ENCODE data around the gene PDE4D.

PDE4D gene

DNA sequence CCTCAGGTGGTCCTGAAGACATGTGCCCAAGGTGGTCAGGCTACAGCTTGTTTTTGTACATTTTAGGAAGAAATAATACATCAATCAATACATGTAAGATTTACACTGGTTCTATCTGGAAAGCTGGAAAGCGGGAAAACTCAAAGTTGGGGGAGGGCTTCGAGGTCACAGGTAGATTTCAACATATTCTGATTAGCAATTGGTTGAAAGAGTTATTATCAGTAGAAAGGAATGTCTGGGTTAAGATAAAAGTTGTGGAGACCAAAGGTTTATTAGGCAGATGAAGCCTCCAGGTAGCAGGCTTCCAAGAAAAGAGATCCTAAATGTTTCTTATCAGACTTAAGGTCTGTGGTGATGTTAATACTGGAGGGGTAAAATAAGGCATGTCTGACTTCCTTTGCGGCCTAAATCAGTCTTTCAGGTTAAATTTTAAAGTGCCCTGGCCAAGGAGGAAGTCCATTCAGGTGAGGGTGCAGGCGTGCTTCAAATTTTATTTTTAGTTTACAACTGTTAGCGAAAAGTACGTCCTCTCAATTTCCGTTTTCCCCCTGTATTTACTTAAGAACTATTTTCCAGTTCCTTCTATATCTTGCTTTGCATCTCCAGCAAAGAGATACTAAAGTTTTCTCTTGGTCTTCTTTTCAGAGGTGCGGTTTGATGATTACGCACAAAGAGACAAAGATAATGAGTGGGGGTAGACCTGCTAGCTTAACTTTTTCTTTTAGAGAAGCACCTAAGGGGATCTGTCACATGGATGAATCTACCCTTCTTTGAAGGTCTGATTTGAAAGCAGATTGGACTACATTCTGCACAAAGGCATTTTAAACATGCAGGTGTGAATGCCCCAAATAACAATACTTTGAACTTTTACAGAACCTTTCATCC lies 732.1 kb downstream of the PDE4D start:
- no peak for TF ChIP-seq CTCF (IDR thresholded peaks at IDR 0.05; ENCODE audit: insufficient read depth, low read length, poor library complexity, severe bottlenecking)
- no peaks in the 10 kb centered on the region for H3K36me3 ChIP-seq (ENCODE audit: control insufficient read depth, insufficient read depth, low read length)
- H3K4me3 ChIP-seq (replicated peaks; ENCODE audit: low read depth, low read length): no peak overlapping the region
- no peak for DNase-seq (ENCODE audit: extremely low read depth, insufficient read length)
- no peaks in the 10 kb centered on the region for H3K27me3 ChIP-seq (replicated peaks; ENCODE audit: control insufficient read depth, insufficient read depth, low read length)

GRCh38 chr5:59158637-59159391 lies 734.7 kb downstream of the PDE4D start:
- no peak for DNase-seq (ENCODE audit: extremely low read depth, insufficient read length)
- no peak for TF ChIP-seq CTCF (IDR thresholded peaks at IDR 0.05; ENCODE audit: insufficient read depth, low read length, poor library complexity, severe bottlenecking)
- no peaks in the 10 kb centered on the region for H3K36me3 ChIP-seq (ENCODE audit: control insufficient read depth, insufficient read depth, low read length)
- no peaks in the 10 kb centered on the region for H3K27me3 ChIP-seq (replicated peaks; ENCODE audit: control insufficient read depth, insufficient read depth, low read length)
- H3K4me3 ChIP-seq (replicated peaks; ENCODE audit: low read depth, low read length): no peak overlapping the region

DNA sequence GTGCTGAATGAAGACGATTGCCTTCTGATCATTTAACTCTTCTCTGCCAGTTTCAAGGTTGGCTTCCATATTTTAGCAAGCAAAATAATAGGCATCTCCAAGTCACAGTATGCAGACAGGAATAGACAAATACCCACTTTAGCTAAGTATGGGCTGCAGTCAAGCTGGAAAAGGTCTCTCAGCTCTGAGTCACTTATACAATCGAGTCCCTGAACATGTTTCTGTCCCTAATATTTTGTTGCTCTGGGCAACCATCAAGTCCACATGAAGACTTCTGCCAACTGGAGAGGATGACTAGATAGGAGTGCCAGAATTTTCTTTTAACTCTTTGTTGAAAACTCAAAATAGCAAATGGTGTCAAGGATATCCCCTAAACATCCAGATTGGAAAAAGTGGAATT lies 735.4 kb downstream of the PDE4D start:
- Histone ChIP-seq H3K36me3 (ENCODE audit: control insufficient read depth, insufficient read depth, low read length) (no peaks in the 10 kb centered on the region), H3K27me3 (replicated peaks; ENCODE audit: control insufficient read depth, insufficient read depth, low read length) (no peaks in the 10 kb centered on the region), H3K4me3 (replicated peaks; ENCODE audit: low read depth, low read length) (no peak overlapping the region)
- no peak for DNase-seq (ENCODE audit: extremely low read depth, insufficient read length)
- TF ChIP-seq CTCF (IDR thresholded peaks at IDR 0.05; ENCODE audit: insufficient read depth, low read length, poor library complexity, severe bottlenecking): no peak

- no peaks in the 10 kb centered on the region for H3K27me3 ChIP-seq (replicated peaks; ENCODE audit: control insufficient read depth, insufficient read depth, low read length)
- H3K4me3 ChIP-seq (replicated peaks; ENCODE audit: low read depth, low read length): no peak overlapping the region
- H3K36me3 ChIP-seq (ENCODE audit: control insufficient read depth, insufficient read depth, low read length): no peaks in the 10 kb centered on the region
- no peak for TF ChIP-seq CTCF (IDR thresholded peaks at IDR 0.05; ENCODE audit: insufficient read depth, low read length, poor library complexity, severe bottlenecking)
- DNase-seq (ENCODE audit: extremely low read depth, insufficient read length): no peak
These were observed 736.5 kb downstream of the PDE4D start for GRCh38 chr5:59157068-59157467.

GRCh38 chr5:59152701-59153245 lies 740.8 kb downstream of the PDE4D start:
- no peak for TF ChIP-seq CTCF (IDR thresholded peaks at IDR 0.05; ENCODE audit: insufficient read depth, low read length, poor library complexity, severe bottlenecking)
- no peak for DNase-seq (ENCODE audit: extremely low read depth, insufficient read length)
- Histone ChIP-seq H3K36me3 (ENCODE audit: control insufficient read depth, insufficient read depth, low read length) (no peaks in the 10 kb centered on the region), H3K27me3 (replicated peaks; ENCODE audit: control insufficient read depth, insufficient read depth, low read length) (no peaks in the 10 kb centered on the region), H3K4me3 (replicated peaks; ENCODE audit: low read depth, low read length) (no peak overlapping the region)
